Endothelial cell of hepatic sinusoid (primary cell): Measurements from ENCODE around the gene FRMD5.
"Not testable (repeated sequence)": the region's sequence is repeated elsewhere in the genome, so short reads cannot be mapped to it uniquely, and the experiment has no call there.

Source experiments
- in situ Hi-C: cut with HindIII; loops from 2 replicates; pipeline ENCODE4 v1.10.0; 2017; ENCODE audit warnings: low sequenced_read_pairs

FRMD5 gene

DNA sequence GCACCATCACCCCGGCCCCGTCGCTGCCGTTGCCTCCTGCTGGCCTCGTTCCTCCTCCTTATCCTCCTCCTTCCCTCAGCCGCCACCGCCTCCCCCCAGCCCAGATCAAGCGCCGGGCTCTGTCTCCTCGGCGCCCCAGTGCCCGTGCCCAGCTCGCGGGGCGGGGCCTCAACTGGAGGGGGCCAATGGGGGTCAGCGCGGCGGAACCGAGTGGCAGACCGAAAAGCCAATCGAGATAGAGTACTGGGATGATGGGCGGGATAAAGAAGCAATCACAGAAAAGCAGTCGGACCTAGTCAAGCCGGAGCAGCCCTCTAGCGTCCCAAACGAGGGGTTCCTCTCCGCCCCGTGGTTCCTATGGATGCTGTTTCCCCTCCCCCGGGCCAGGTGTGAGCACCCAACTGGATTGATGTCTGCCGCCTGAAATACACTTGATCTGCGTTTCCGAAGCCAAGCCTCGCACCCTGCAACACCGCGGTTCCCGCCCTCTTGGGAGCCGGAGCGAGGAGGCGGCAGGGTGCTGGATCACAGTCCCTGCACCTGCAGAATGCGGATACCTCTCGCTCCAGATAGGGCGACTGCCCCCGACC lies at the start of gene FRMD5:
Gene FRMD5 (minus strand): TSS at position 121 of the 590 bp plus-strand sequence.
- in situ Hi-C loops: no loop called here

DNA sequence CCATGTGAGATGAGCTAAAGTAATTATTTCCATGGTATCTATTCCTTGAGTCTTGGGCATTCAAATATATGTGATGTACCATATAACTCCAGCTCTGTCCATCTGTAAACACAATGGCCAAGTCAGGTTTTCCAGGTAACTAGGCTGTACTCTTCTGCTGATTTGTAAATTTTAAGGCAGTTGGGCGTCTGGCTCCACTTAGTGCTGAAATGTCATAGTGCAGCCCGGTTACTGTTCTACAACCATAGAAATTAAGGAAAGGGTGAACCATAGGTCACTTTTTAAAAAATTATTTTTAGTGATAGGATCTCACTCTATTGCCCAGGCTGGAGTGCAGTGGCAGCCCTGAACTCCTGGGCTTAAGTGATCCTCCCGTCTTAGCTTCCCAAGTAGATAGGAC lies 48.8 kb upstream of the FRMD5 start:
- in situ Hi-C loops: no loop called here

DNA sequence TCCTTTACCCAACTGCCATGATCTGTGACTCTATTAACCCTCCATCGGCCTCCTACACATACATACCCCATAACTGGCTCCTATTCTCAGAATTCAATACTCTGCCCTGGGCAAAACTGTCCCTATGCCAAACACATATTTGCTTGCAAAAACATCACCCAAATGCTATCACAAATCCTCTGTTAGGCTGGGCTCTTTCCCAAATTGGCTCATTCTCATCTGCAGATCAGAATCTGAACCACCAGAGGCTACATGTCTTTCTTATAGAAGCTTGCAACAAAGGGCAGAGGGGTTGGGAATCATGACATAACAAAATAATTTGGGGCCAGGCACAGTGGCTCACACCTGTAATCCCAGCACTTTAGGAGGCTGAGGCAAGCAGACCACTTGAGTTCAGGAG lies 48.1 kb upstream of the FRMD5 start:
- in situ Hi-C loops: no loop called here

DNA sequence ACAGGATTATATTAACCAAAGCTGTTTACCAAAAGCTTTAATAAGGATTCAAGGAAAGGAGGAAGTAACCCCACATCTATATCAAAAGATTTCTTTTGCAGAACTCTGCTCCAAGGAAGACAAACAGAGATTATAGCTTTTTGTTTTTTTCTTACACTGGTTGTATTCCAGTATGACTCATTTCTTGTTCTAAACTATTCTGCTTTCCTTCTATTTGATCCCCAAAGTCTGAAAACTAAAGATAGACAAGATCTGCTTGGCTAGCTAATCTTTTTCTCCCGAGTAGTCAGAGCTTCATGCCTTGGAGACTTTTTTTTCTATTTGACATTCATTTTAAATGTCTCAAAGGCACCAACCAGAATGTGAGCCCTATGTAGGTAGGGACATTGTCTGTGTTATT lies 36.8 kb upstream of the FRMD5 start:
- in situ Hi-C loops: no loop called here

DNA sequence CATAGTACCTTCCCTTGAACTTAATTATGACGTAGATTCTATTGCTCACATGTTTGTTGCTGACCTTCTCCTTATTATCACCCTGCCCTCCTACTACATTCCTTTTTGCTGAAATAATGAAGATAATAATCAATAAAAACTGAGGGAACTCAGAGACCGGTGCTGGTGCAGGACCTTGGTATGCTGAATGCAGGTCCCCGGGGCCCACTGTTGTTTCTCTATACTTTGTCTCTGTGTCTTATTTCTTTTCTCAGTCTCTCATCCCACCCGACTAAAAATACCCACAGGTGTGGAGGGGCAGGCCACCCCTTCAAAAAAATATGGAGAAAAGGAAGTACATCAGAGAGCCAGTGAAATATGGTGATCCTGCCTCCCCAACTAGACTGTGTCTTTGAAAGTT lies 34.2 kb upstream of the FRMD5 start:
- in situ Hi-C loops: not testable (repeated sequence)

DNA sequence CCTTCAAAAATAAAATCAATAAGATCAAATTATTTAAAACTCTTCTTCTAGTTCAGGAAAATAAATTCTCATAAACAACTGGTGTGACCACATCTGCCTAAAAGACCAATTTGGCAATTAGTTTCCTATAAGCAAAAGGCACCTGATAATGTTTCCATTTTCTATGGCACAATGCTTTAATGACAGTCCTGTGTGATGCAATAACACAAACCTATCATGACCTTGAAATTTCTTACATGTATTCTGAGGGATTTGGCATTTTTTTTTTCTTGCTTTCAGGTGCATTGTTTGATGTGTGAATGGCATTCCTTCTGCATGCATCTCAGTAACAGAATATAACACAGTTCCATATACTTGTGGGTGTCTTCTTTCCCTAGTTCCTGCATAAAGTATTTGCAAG lies 32.5 kb upstream of the FRMD5 start:
- in situ Hi-C loops: no loop called here

DNA sequence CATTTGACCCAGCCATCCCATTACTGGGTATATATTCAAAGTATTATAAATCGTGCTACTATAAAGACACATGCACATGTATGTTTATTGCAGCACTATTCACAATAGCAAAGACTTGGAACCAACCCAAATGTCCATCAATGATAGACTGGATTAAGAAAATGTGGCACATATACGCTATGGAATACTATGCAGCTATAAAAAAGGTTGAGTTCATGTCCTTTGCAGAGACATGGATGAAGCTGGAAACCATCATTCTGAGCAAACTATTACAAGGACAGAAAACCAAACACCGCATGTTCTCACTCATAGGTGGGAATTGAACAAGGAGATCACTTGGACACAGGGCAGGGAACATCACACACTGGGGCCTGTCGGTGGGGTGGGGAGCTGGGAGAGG lies 31.9 kb upstream of the FRMD5 start:
- in situ Hi-C loops: not testable (repeated sequence)

DNA sequence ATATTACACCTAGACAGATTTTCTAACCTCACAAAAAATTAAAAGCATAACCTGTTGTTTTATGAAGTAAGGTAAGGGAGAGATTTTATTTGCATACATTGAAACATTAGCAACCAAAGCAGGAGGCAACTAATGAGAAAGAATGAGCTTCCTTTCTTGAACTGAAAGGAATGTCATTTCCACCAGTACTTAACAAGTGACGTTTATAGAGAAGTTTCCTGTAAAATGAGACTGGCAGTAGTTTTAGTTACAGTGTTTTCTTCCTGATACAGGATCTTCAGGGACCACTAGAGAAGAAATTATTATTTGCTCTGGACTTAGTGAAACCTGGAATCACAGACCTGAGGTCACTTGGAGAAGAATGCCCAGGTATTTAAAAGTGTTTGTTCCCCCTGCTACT lies 27.4 kb upstream of the FRMD5 start:
- in situ Hi-C loops: no loop called here

DNA sequence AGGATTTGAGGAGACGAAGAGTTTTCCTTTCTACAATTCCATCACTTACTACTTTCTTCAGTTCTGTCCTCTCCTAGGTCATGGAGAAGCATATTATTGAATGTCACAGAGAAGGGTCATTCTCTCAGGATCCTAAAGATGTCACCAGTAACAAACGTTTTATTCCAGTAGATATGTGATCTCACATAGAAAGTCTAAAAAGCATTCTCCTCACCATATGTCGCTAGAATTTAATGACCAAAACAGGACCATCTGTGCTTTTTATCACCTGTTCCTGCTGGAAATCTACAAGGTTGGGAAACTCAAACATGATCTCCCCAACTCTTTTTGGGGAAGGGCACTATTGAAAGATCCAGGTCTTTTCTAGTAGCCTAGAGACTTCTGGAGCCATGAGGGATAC lies 24.0 kb upstream of the FRMD5 start:
- in situ Hi-C loops: loop anchor here (5.0 kb wide), 1 partner anchor 317 kb away; no protein-coding TSS in a partner anchor

DNA sequence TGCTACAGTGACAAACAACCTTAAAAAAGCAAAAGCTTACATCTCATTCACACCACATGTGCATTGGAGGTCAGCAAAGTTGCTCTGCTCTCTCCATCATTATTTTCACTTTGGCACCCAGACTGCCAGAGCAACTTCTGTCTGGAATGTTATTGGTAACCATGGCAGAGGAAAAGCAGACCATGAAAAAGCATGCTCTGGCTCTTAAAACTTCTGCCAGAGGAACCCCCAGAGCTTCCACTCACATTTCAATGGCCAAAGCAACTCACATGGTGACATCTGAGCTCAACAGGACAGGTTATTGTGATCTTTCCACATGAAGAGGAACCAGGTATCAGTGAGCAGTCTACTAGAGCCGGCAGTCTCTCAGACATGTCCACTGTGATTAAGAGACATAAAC lies 21.9 kb upstream of the FRMD5 start:
- in situ Hi-C loops: loop anchor here (5.0 kb wide), 1 partner anchor 315 kb away; no protein-coding TSS in a partner anchor

DNA sequence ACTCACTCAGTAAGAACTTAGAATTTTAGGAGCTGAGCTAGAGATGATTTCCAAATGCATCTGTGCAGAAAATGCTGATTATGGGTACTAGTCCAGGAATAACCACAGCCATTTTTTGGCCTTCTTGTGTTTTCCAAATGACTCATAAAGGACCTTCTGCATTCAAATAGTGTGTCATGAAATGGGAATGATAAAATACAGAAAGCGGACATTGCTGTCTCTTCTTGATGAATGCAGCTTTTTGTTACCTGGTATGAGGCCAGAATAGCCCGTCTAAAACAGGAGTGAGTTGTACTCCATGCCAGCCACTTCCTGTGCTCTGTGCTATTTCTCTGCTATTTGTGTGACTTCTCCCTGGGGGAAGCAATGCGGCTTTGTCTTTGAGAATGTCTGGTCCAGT lies 20.5 kb upstream of the FRMD5 start:
- in situ Hi-C loops: loop anchor here (5.0 kb wide), 1 partner anchor 313 kb away; no protein-coding TSS in a partner anchor

DNA sequence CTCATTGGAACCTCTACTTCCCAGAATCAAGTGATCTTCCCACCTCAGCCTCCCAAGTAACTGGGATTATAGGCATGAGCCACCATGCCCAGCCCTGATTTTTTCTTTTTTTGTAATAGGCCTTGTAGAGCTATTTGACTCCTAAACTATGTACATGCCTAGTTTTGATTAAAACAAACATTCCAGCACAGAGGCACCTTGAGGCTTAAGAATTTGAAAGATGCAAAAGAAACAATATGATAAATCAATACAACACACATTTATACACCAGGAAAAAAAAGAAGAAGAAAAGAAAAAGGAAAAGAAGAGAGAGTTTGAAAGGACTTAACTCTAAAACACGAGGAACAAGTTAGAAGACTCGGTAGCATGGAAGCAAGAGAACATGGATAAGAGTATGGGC lies 13.9 kb upstream of the FRMD5 start:
- in situ Hi-C loops: loop anchor here (5.0 kb wide), 1 partner anchor 57 kb away; no protein-coding TSS in a partner anchor

DNA sequence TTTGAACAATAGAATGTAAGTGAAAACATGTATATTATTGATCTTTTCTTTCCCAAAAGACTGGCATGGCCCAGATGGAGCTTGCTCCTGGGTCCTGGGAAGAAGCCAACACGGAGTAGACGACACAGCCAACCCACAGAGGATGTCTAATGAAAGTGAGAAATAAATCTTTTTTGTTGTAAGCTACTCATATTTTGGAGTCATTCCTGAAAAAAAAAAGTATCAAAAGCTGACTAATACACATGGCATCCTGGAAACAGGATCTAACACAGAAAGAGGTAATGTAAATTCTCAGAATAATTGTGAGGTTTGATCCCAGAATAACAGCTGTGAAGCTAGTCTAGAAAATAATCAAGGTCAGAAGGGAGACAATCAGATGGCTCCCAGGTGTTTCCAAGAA lies 12.6 kb upstream of the FRMD5 start:
- in situ Hi-C loops: loop anchor here (5.0 kb wide), 1 partner anchor 55 kb away; no protein-coding TSS in a partner anchor

DNA sequence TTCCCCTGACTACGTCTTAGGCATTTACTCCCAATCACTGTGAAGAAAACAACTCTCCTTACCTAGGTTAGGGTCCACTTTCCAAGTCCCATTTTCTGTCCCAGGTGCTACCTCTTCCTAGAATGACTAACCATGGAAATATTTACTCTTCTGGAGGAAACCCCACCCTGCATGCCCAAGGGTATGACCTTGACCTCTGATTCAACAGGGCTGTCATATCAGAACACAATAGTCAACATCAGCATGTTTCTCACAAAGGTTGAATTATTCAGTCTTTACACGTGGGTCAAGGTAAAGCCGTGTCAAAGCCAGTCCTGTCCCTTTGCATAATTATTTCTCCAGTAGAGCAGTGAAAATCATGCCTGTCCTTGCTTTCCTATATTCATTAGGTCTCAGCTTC lies 4.3 kb upstream of the FRMD5 start:
- in situ Hi-C loops: no loop called here

DNA sequence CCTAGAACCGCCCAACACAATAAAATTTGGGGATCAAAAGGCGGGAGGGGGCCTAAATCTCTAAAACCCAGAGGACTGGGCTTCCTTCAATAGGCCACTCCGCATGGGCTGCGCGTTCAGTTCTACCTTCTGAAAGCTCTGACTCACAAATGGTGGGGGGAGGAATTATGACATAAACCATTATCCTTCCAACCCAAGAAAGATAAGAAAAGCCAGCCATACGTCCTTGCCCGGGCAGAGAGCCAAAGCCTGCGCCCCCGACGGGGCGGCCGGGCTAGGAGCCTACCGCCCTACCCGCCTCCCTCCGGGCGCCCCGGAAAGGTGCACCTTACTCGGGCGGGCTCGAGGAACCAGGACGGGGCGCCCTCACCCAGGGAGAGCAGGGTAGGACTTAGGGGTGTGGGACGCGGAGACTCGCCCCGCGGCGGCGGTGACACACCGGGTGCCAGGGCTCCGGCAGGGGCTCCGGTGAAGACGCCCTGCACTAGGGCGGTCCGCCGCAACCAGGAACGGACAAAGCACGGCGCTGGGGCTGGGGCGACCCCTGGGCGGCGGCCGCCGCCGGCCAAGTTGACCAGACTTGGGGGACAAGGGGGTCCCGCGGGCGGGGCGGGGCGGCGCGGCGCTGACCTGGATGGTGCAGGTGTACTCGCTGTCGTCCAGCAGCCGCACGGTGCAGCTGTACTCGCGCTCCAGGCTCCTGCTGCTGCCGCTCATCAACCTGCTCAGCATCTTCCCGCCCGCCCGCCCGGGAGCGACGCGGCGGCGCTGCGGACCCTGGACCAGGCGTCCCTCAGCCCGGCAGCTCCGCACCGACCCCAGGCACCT lies 534 bp downstream of the FRMD5 start:
- in situ Hi-C loops: no loop called here

DNA sequence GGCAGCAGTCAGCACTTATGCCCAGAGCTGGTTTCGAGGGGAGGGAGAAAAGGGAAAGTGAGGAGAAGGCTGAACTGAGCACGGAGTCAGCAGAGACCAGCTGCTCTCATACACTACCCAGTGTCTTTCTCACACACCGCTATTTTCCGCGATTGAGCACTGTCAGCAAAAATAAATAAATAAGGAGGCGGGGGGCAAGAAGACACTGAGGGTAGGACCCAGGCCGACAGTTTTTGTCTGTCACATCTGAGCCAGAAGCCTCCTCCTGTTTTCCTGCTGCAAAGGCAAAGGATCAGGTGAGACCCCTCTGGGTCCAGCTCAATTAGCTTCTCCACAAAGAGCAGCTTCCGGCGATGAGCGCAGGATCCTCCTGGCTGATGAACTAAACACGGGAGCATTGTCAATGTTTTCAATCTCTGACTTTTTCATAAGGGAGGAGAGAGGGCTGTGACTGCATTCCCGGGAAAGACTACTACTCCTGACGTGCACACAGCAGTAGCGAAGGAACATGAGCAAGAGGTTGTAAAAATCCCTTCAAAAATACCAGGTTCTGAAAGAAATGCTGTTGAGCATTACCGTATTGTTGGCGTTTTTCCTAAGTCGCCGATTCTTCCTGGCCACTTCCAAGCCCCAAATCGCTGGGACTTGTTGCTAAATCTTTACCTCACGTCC lies 1.3 kb downstream of the FRMD5 start:
- in situ Hi-C loops: no loop called here

DNA sequence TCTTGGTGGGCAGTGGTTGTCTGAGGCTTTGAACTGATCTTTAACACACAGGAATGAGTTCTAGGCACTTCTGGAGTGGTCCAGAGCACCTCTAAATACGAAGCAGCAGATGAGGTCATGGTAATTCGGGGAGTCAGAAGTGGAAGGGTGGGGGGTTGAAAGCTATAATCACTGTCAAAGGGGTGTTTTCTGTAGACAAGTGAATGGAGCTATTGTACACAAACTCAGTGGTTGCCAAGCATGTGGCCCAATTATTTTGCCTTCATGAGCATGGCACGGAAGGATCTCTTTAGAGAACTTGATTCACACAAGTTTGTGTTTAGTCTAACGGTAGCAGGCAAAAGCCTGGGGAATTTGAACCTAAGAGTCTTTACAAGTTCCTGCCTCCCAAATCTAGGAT lies 6.3 kb downstream of the FRMD5 start:
- in situ Hi-C loops: no loop called here

DNA sequence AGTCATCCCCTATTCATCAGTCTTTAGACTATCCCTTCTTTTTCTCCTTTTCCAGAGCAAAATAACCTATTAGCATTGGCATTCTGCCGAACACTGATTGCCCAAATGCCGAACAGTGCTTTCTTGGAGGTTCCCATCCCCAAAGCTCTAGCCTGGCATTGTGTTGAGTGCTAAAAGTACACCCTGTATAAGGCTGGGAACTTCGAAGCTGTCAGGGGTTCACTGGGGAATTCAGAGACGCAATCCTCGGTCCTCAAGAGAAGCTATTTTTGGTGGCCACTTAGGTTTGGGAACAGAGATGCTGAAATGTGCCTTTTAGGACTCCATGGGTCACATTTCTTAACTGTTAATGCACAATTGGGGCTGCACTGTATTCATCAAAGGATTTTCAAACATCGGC lies 8.4 kb downstream of the FRMD5 start:
- in situ Hi-C loops: no loop called here

DNA sequence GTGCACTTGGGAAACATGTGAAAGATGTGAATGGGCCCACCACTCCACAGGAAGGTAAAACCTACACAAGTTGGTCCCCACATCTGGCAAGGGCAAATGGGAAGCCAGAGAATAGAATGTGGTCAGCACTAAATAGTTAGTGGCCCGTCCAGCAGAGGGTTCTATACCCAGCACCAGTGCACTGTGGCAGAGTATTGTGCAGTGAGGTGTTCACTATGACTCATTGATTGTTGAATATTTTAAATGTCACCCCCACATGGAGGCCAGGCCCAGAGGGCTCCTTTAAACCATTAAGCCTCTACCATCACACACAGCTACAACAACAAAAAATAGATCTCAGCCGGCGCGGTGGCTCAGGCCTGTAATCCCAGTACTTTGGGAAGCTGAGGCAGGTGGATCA lies 11.7 kb downstream of the FRMD5 start:
- in situ Hi-C loops: no loop called here

DNA sequence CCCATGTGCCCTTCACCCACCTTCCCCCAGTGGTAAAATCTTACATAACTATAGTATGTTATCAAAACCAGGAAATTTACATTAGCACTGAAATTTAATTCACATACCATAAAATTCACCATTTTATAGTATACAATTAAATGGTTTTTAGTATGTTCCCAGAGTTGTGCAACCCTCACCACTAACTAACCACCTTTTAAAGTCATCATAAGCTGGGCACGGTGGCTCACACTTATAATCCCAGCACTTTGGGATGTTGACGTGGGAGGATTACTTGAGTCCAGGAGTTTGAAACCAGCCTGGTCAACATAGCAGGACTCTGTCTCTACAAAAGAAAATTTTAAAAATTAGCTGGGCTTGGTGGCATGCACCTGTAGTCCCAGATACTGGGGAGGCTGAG lies 13.7 kb downstream of the FRMD5 start:
- in situ Hi-C loops: no loop called here

DNA sequence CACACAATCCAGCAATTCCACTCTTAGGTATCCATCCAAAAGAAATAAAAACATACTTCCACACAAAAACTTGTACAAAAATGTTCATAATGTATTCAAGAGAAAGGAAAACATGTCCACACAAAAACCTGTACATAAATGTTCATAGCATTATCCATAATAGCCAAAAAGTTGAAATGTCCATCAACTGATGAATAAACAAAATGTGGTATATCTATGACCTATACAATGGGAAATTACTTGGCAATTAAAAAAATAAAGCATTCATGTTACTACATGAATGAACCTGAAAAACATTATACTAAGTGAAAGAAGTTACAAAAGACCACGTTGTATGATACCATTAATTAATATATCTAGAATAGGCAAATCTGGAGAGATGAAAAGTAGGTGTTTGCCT lies 17.9 kb downstream of the FRMD5 start:
- in situ Hi-C loops: no loop called here

DNA sequence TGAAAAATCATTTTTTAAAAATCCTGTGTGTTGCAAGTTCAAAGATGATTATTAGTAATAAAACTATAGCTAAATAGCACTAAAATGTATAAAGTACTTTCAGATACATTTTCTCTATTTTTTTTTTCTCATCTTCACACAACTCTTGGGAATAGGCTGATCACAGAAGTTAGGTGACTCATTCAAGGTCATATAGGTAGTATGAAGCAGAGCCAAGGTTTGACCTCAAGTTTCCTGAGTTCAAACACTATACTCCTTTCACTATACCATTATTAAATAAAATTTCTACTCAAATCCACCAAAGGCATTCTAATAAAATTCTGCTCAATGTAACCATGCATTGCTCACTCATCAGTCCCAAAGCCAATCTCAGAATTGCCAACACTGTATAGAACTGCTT lies 21.3 kb downstream of the FRMD5 start:
- in situ Hi-C loops: no loop called here
